ENCODE results near the gene SHKBP1. TPM values are rescaled to one million over a fixed set of nuclear protein-coding genes. Genes with fewer than 3 reads are reported as not detected.

Gene SHKBP1
- total and polyA plus RNA-seq, 2 of the 13 experiments (the other 11 are each of a cell fraction or from before 2014, with no cell fraction given), result 16.2 to 17.4 TPM

- TF ChIP-seq KLF9 (CRISPR knock-in tag; IDR thresholded peaks at IDR 0.05; ENCODE audit: low read depth), result no peak
- TF ChIP-seq ZNF10 (CRISPR knock-in tag; IDR thresholded peaks at IDR 0.05; ENCODE audit: borderline replicate concordance, low read depth), result no peak
- no peak for TF ChIP-seq SRF (IDR thresholded peaks at IDR 0.05; ENCODE audit: low read depth, low read length)
- no peak for TF ChIP-seq DRAP1 (CRISPR knock-in tag; IDR thresholded peaks at IDR 0.05)
- TF ChIP-seq, protein P1, sequence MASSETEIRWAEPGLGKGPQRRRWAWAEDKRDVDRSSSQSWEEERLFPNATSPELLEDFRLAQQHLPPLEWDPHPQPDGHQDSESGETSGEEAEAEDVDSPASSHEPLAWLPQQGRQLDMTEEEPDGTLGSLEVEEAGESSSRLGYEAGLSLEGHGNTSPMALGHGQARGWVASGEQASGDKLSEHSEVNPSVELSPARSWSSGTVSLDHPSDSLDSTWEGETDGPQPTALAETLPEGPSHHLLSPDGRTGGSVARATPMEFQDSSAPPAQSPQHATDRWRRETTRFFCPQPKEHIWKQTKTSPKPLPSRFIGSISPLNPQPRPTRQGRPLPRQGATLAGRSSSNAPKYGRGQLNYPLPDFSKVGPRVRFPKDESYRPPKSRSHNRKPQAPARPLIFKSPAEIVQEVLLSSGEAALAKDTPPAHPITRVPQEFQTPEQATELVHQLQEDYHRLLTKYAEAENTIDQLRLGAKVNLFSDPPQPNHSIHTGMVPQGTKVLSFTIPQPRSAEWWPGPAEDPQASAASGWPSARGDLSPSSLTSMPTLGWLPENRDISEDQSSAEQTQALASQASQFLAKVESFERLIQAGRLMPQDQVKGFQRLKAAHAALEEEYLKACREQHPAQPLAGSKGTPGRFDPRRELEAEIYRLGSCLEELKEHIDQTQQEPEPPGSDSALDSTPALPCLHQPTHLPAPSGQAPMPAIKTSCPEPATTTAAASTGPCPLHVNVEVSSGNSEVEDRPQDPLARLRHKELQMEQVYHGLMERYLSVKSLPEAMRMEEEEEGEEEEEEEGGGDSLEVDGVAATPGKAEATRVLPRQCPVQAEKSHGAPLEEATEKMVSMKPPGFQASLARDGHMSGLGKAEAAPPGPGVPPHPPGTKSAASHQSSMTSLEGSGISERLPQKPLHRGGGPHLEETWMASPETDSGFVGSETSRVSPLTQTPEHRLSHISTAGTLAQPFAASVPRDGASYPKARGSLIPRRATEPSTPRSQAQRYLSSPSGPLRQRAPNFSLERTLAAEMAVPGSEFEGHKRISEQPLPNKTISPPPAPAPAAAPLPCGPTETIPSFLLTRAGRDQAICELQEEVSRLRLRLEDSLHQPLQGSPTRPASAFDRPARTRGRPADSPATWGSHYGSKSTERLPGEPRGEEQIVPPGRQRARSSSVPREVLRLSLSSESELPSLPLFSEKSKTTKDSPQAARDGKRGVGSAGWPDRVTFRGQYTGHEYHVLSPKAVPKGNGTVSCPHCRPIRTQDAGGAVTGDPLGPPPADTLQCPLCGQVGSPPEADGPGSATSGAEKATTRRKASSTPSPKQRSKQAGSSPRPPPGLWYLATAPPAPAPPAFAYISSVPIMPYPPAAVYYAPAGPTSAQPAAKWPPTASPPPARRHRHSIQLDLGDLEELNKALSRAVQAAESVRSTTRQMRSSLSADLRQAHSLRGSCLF (CRISPR knock-in tag; IDR thresholded peaks at IDR 0.05; ENCODE audit: borderline replicate concordance), result no peak
- no peak for TF ChIP-seq ZNF329 (CRISPR knock-in tag; IDR thresholded peaks at IDR 0.05; ENCODE audit: low read depth)
- peak; percentile 52 for TF ChIP-seq ZFP91 (CRISPR knock-in tag; IDR thresholded peaks at IDR 0.05; ENCODE audit: borderline replicate concordance)
- TF ChIP-seq ZNF562 (CRISPR knock-in tag; IDR thresholded peaks at IDR 0.05; ENCODE audit: borderline replicate concordance), result peak; percentile 59; the same call in 1 of the 2 replicates
- TF ChIP-seq CEBPB (IDR thresholded peaks at IDR 0.05; ENCODE audit: borderline replicate concordance, low read depth, low read length), result no peak
- TF ChIP-seq ZFP82 (CRISPR knock-in tag; IDR thresholded peaks at IDR 0.05; ENCODE audit: borderline replicate concordance), result no peak
- no peak for TF ChIP-seq NFKB2 (CRISPR knock-in tag; IDR thresholded peaks at IDR 0.05; ENCODE audit: borderline replicate concordance)
- 0 out of 2 replicates have a peak, but pooled peaks have one; percentile 35 for TF ChIP-seq REL (CRISPR knock-in tag; conservative IDR thresholded peaks at IDR 0.05)
- TF ChIP-seq, protein P2, sequence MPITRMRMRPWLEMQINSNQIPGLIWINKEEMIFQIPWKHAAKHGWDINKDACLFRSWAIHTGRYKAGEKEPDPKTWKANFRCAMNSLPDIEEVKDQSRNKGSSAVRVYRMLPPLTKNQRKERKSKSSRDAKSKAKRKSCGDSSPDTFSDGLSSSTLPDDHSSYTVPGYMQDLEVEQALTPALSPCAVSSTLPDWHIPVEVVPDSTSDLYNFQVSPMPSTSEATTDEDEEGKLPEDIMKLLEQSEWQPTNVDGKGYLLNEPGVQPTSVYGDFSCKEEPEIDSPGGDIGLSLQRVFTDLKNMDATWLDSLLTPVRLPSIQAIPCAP (CRISPR knock-in tag; IDR thresholded peaks at IDR 0.05; ENCODE audit: low read depth), result no peak
- TF ChIP-seq KLF15 (CRISPR knock-in tag; IDR thresholded peaks at IDR 0.05; ENCODE audit: borderline replicate concordance), result no peak
- 0 out of 2 replicates have a peak, but pooled peaks have one; percentile 45 for TF ChIP-seq ZMAT3 (CRISPR knock-in tag; conservative IDR thresholded peaks at IDR 0.05)
- no peak for TF ChIP-seq POLR2A (IDR thresholded peaks at IDR 0.05; ENCODE audit: insufficient read depth in 1 of 2, low read depth in 2 of 2, low read length in 2 of 2)
- no peak for TF ChIP-seq SUZ12 (IDR thresholded peaks at IDR 0.05; ENCODE audit: low read depth, low read length)
- TF ChIP-seq ESRRA (CRISPR knock-in tag; IDR thresholded peaks at IDR 0.05; ENCODE audit: low read depth), result no peak
- TF ChIP-seq SNRNP70 (IDR thresholded peaks at IDR 0.05; ENCODE audit: low read depth, low read length), result no peak
- TF ChIP-seq MED13 (CRISPR knock-in tag; IDR thresholded peaks at IDR 0.05), result no peak
- TF ChIP-seq MLLT10 (CRISPR knock-in tag; IDR thresholded peaks at IDR 0.05), result no peak
- TF ChIP-seq, protein P3, sequence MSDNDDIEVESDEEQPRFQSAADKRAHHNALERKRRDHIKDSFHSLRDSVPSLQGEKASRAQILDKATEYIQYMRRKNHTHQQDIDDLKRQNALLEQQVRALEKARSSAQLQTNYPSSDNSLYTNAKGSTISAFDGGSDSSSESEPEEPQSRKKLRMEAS (IDR thresholded peaks at IDR 0.05), result peak; percentile 90
Measured at GRCh38 chr19:40605216-40605971, 28.7 kb downstream of the SHKBP1 start (continued).
